Natural killer cell (primary cell): ENCODE results near the gene ZFTA. TPM values are rescaled to one million over a fixed set of nuclear protein-coding genes. Genes with fewer than 3 reads are reported as not detected.
A peak's percentile ranks its signal among the peaks of the same experiment; 100 is the strongest.

Experiments used
- ATAC-seq, 3 donors: fragments of 150-1000 bp in 2 of 3; fragments of 200-7000 bp in 1 of 3; cut with Tn5 transposase; 1 replicate in 1 of 3; 2 replicates in 2 of 3; pipeline ENCODE4 v1.10.0; 2021; ENCODE audit warnings: mild to moderate bottlenecking in 2 of 3, moderate library complexity in 2 of 3
- DNase-seq, 2 donors: peaks; one replicate each; pipeline versions ENCODE4 v3.0.0 to v3.0.0-alpha.2; 2013 to 2021; ENCODE audit warnings: mixed read lengths in 1 of 2
- H3K27ac ChIP-seq: one replicate; pipeline ENCODE4 v1.5.1; 2013; ENCODE audit warnings: mild to moderate bottlenecking, low read length
- H3K27me3 ChIP-seq: one replicate; pipeline ENCODE4 v1.6.1; 2013; ENCODE audit warnings: low read length; ENCODE audit not compliant: control insufficient read depth, insufficient read depth
- H3K36me3 ChIP-seq: one replicate; pipeline ENCODE4 v1.6.1; 2013; ENCODE audit warnings: low read length; ENCODE audit not compliant: control insufficient read depth, insufficient read depth
- H3K4me1 ChIP-seq: one replicate; pipeline ENCODE4 v1.6.1; 2013; ENCODE audit warnings: low read length; ENCODE audit not compliant: control insufficient read depth, insufficient read depth
- H3K4me3 ChIP-seq: one replicate; pipeline ENCODE4 v1.5.1; 2013; ENCODE audit warnings: low read length
- H3K9me3 ChIP-seq: one replicate; pipeline ENCODE4 v1.6.1; 2013; ENCODE audit warnings: low read length; ENCODE audit not compliant: control insufficient read depth, insufficient read depth
- H3K27ac Mint-ChIP-seq, 2 donors: one replicate each; pipeline ENCODE4 v1.8.0; 2022; ENCODE audit warnings: mild to moderate bottlenecking in 2 of 2, mixed read lengths in 2 of 2, moderate library complexity in 1 of 2
- H3K27me3 Mint-ChIP-seq, 2 donors: one replicate each; pipeline ENCODE4 v1.8.0; 2022; ENCODE audit warnings: low read depth in 2 of 2, mixed read lengths in 2 of 2
- H3K36me3 Mint-ChIP-seq: one replicate; pipeline ENCODE4 v1.8.0; 2022; ENCODE audit warnings: mixed read lengths
- H3K4me1 Mint-ChIP-seq, 2 donors: one replicate each; pipeline ENCODE4 v1.8.0; 2022; ENCODE audit warnings: mixed read lengths in 2 of 2
- H3K4me3 Mint-ChIP-seq: one replicate; pipeline ENCODE4 v1.8.0; 2022; ENCODE audit warnings: mild to moderate bottlenecking, moderate library complexity, mixed read lengths
- H3K9me3 Mint-ChIP-seq, 2 donors: one replicate each; pipeline ENCODE4 v1.8.0; 2022; ENCODE audit warnings: mixed read lengths in 2 of 2
- CTCF ChIP-seq: fragments of 200-600 bp; IDR thresholded peaks from one replicate; pipeline ENCODE4 v1.8.0; 2022; ENCODE audit warnings: antibody characterized with exemption
- WGBS: methylation state at CpG from one replicate; pipeline ENCODE4 v1.1.7; 2013; ENCODE audit warnings: missing lambda C conversion rate; ENCODE audit not compliant: insufficient coverage; 5-methylcytosine and 5-hydroxymethylcytosine counted together
- intact Hi-C: fragments of 100-400 bp; cut with micrococcal nuclease; formaldehyde crosslinking; loops from one replicate; pipeline ENCODE4 v1.14.2; 2022
- total RNA-seq, 4 donors: library from RNA; stranded (reverse); fragments of 120-200 nt in 1 of 4; gene quantifications; one replicate each; pipeline versions ENCODE4 v1.2.3 to v1.2.4, GENCODE V29; 2013 to 2022

ZFTA gene
- total RNA-seq = 1 to 10 TPM; 3.7 to 5.3 (median 4.8) TPM
- total RNA-seq (2013) = 2.7 TPM

DNA sequence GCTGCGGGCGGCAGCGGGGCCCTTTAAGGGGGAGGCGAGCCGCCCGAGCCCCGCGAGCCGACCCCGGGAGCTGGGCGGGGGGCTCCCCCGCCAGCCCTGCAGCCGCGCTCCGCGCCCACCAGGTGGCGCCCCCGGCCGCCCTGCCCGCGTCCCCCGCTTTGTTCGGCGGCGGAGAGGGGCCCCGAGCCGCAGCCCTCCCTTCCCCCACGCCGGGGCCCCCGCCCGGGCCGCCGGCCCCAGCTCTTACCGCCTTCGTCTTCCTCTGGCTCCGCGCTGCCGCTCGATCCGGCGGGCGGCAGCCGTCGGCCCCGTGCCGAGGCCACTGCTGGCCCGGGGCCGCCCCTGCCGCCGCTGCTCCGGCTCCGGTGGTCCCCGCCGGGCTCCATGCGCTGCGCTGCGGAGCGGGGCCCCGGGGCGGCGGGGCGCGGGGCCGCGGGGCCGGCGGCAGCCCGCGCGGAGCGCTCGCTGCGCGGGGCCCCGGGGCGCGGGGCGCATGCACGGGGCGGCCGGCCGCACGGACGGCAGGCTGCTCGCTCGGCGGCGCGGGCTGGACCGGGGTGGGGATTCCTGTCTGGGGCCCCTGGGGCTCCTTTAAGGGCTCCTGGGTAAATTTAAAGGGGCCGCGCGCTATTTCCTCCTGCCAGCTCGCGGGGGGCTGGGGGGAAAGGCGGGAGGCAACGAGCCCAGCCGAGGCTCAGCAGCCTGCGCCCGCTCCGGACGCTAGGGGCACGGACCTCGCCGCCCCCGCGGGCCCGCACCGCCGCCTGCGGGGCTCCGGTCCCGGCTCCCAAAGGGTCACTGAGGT, at the start of gene ZFTA:
Gene ZFTA, minus strand, starts transcription at position 539 of the 805 bp plus-strand sequence. Its CDS starts 153 bp downstream, at position 386.
- peak within 1 kb of the TSS; percentile 80 to 84 for H3K27ac Mint-ChIP-seq
- Histone ChIP-seq H3K4me1 (peaks cover 22% of the 10 kb centered on the region), H3K9me3 (no peaks in the 10 kb centered on the region), H3K36me3 (no peaks in the 10 kb centered on the region), H3K4me3 (peak within 1 kb of the TSS; percentile 83), H3K27me3 (peaks cover 12% of the 10 kb centered on the region), H3K27ac (no peak within 1 kb of the TSS)
- peak within 1 kb of the TSS; percentile 98 for H3K4me3 Mint-ChIP-seq
- ATAC-seq = peak; percentile 69 to 79 (median 77)
- H3K27me3 Mint-ChIP-seq = peaks cover 5 to 12% of the 10 kb centered on the region in 2 donors
- intact Hi-C loops = loop anchor here (5.0 kb wide), 1 partner anchor 179 kb away; no protein-coding TSS in a partner anchor
- no peaks in the 10 kb centered on the region for H3K9me3 Mint-ChIP-seq
- peak; percentile 71 to 79 for DNase-seq
- peak; percentile 67 for TF ChIP-seq CTCF
- WGBS = under 1% methylated on average over 113 of the region's 113 CpGs
- peaks cover 9 to 11% of the 10 kb centered on the region in 2 donors for H3K4me1 Mint-ChIP-seq
- no peaks in the 10 kb centered on the region for H3K36me3 Mint-ChIP-seq

GRCh38 chr11:63817758-63818498, 49.4 kb upstream of the ZFTA start:
- Mint-ChIP-seq H3K27ac (no peak overlapping the region), H3K36me3 (no peaks in the 10 kb centered on the region), H3K9me3 (no peaks in the 10 kb centered on the region), H3K4me1 (peaks cover 16 to 32% of the 10 kb centered on the region in 2 donors), H3K27me3 (no peaks in the 10 kb centered on the region), H3K4me3 (no peak overlapping the region)
- no peaks in the 10 kb centered on the region for H3K27me3 ChIP-seq
- H3K4me1 ChIP-seq = peaks cover 12% of the 10 kb centered on the region
- ATAC-seq (no peak), DNase-seq (no peak)
- H3K27ac ChIP-seq = no peak overlapping the region
- no peak overlapping the region for H3K4me3 ChIP-seq
- H3K36me3 ChIP-seq = peaks cover 37% of the 10 kb centered on the region
- intact Hi-C loops = no loop called here
- no peak for TF ChIP-seq CTCF
- WGBS = 92% methylated on average over 26 of the region's 27 CpGs
- no peaks in the 10 kb centered on the region for H3K9me3 ChIP-seq

- Histone ChIP-seq H3K27me3 (no peaks in the 10 kb centered on the region), H3K9me3 (no peaks in the 10 kb centered on the region), H3K4me3 (no peak overlapping the region), H3K36me3 (peaks cover 27% of the 10 kb centered on the region), H3K27ac (no peak overlapping the region), H3K4me1 (peaks cover 17% of the 10 kb centered on the region)
- no peak for TF ChIP-seq CTCF
- H3K27ac Mint-ChIP-seq = no peak overlapping the region
- intact Hi-C loops = no loop called here
- no peak overlapping the region for H3K4me3 Mint-ChIP-seq
- DNase-seq = no peak
- no peaks in the 10 kb centered on the region for H3K36me3 Mint-ChIP-seq
- H3K4me1 Mint-ChIP-seq = peaks cover 16 to 36% of the 10 kb centered on the region in 2 donors
- no peaks in the 10 kb centered on the region for H3K9me3 Mint-ChIP-seq
- WGBS = 100% methylated on average over 3 of the region's 3 CpGs
- ATAC-seq = no peak
- H3K27me3 Mint-ChIP-seq = no peaks in the 10 kb centered on the region
Observed at GRCh38 chr11:63816732-63817131, 48.2 kb upstream of the ZFTA start.
